SK-MEL-5 (cell line): Measurements from ENCODE around the gene TCEA2. TPM values are rescaled to one million over a fixed set of nuclear protein-coding genes. Genes with fewer than 3 reads are reported as not detected.

Experiments used
- DNase-seq: peaks from one replicate; pipeline ENCODE4 v3.0.0-alpha.2; 2016; ENCODE audit warnings: low read depth, low spot score
- in situ Hi-C: cut with HindIII; loops from 2 replicates; pipeline ENCODE4 v1.10.0; 2016; ENCODE audit warnings: low sequenced_read_pairs, high pct_unique_total_duplicates, low pct_unique_long_range_greater_than_20kb
- total RNA-seq: library from RNA; depleted of rRNA; stranded (reverse); fragments of >200 nt; shearing (Covaris generic); gene quantifications from 2 replicates; pipeline ENCODE4 v1.2.3, GENCODE V29; 2014

The TCEA2 gene
- total RNA-seq, 1 experiment from 2014 or later: 9.8 TPM

- no peak for DNase-seq
- in situ Hi-C loops: no loop called here
Measured at GRCh38 chr20:64095927-64096326, 32.9 kb downstream of the TCEA2 start.

GRCh38 chr20:64096535-64096934 is 33.5 kb downstream of the TCEA2 start:
- in situ Hi-C loops: no loop called here
- DNase-seq: no peak

GRCh38 chr20:64098471-64099013 is 35.5 kb downstream of the TCEA2 start:
- no peak for DNase-seq
- in situ Hi-C loops: no loop called here

GRCh38 chr20:64099086-64099786 is 36.2 kb downstream of the TCEA2 start:
- in situ Hi-C loops: no loop called here

GRCh38 chr20:64099880-64100565 is 37.0 kb downstream of the TCEA2 start:
- in situ Hi-C loops: no loop called here

More at GRCh38 chr20:64099086-64099786, 36.2 kb downstream of the TCEA2 start:
- DNase-seq: no peak

GRCh38 chr20:64100566-64100888 is 37.5 kb downstream of the TCEA2 start:
- DNase-seq: no peak
- in situ Hi-C loops: no loop called here

More at GRCh38 chr20:64099880-64100565, 37.0 kb downstream of the TCEA2 start:
- no peak for DNase-seq

GRCh38 chr20:64100946-64101688 is 38.1 kb downstream of the TCEA2 start:
- DNase-seq: no peak
- in situ Hi-C loops: no loop called here

GRCh38 chr20:64101731-64102621 is 39.0 kb downstream of the TCEA2 start:
- DNase-seq: peak; percentile 51
- in situ Hi-C loops: no loop called here

- DNase-seq: no peak
- in situ Hi-C loops: no loop called here
Measured at GRCh38 chr20:64102647-64103354, 39.8 kb downstream of the TCEA2 start.

GRCh38 chr20:64103871-64104666 is 41.1 kb downstream of the TCEA2 start:
- in situ Hi-C loops: no loop called here
- DNase-seq: no peak

- no peak for DNase-seq
- in situ Hi-C loops: no loop called here
Measured at GRCh38 chr20:64104667-64105451, 41.9 kb downstream of the TCEA2 start.

GRCh38 chr20:64105846-64106434 is 42.9 kb downstream of the TCEA2 start:
- in situ Hi-C loops: no loop called here
- no peak for DNase-seq

- in situ Hi-C loops: no loop called here
- DNase-seq: no peak
Measured at GRCh38 chr20:64106435-64106961, 43.5 kb downstream of the TCEA2 start.

GRCh38 chr20:64106981-64107735 is 44.2 kb downstream of the TCEA2 start, which contains the start of gene NPBWR2:
NPBWR2 (minus strand) TSS chr20:64107565; CDS start chr20:64106831, 734 bp downstream.
- no peak for DNase-seq
- in situ Hi-C loops: no loop called here
